GM18870 (cell line): ENCODE data around the gene CCDC174.
"Not testable (repeated sequence)": the region's sequence is repeated elsewhere in the genome, so short reads cannot be mapped to it uniquely, and the experiment has no call there.

ENCODE experiments used
- ATAC-seq: cut with Tn5 transposase; IDR thresholded peaks from one replicate; pipeline ENCODE4 v1.9.1; 2021; ENCODE audit warnings: moderate library complexity; ENCODE audit not compliant: unreplicated experiment

CCDC174 gene

GRCh38 chr3:14649466-14649865 lies 2.1 kb upstream of the CCDC174 start:
- no peak for ATAC-seq

GRCh38 chr3:14650193-14650592 lies 1.4 kb upstream of the CCDC174 start:
- no peak for ATAC-seq

- ATAC-seq = not testable (repeated sequence)
Observed at GRCh38 chr3:14652360-14652907, 872 bp downstream of the CCDC174 start.

- no peak for ATAC-seq
Observed at GRCh38 chr3:14657579-14657978, 6.0 kb downstream of the CCDC174 start.

DNA sequence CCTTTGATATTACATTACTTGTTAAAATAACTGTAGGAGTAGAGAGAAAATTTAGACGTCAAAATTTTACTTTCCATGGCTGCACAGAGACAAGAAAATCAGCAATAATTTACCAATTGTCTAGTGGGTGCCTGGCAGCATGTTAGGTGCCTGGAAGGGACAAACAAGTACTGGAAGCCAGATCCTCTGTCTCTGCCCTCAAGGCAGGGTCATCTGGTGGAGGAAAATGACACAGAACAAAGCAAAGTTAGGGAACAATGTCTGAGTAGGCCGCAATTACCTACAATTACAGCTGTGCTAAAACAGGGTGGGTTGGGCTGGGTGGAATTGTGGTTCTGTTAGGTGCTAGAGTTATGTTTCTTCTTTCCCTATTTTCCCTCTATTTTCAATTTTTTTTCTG lies 7.4 kb downstream of the CCDC174 start:
- no peak for ATAC-seq

GRCh38 chr3:14660942-14661341 lies 9.4 kb downstream of the CCDC174 start:
- ATAC-seq = no peak

- ATAC-seq = no peak
Observed at GRCh38 chr3:14663396-14664135, 12.0 kb downstream of the CCDC174 start.

- no peak for ATAC-seq
Observed at GRCh38 chr3:14664170-14664569, 12.6 kb downstream of the CCDC174 start.

- no peak for ATAC-seq
Observed at GRCh38 chr3:14672588-14672987, 21.0 kb downstream of the CCDC174 start.

GRCh38 chr3:14674841-14675240 lies 23.3 kb downstream of the CCDC174 start, which contains the start of gene C3orf20:
Gene C3orf20, plus strand, starts transcription at chr3:14675141. Its CDS starts 7,573 bp downstream, at chr3:14682714.
- ATAC-seq = no peak

DNA sequence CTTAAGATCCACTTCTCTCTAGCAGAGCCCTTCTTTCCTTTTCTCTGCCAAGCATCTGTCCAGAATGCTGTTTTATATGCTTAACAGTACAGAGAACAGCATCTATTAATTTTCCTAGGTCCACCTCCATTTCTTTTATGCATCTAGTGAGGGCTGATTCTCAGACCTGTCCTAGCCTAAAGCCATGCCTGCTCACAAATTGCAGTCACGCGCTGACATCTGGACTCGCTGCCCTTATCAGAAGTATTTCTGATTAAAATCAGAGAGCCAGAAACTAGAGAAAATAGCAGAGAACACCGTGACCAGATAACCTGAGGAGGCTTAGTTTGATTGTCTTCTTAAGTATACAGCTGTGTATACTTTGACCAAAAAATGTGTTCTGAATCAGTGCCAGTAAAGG lies 25.3 kb downstream of the CCDC174 start:
- no peak for ATAC-seq

- ATAC-seq = no peak
Observed at GRCh38 chr3:14678015-14678503, 26.5 kb downstream of the CCDC174 start.

DNA sequence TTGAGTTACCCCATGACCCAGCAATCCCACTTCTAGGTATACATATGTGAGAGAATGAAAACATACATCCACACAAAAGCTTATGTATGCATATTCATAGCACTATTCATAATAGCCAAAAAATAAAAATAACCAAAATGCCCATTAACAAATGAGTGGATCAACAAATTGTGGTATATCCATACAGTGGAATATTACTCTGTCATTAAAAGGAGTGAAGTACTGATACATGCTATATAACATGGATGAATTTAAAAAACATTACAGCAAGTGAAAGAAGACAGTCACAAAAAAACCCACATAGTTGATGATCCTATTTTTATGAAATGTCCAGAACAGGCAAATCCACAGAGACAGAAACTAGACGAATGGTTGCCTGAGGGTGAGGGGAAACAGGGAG lies 28.6 kb downstream of the CCDC174 start:
- no peak for ATAC-seq

DNA sequence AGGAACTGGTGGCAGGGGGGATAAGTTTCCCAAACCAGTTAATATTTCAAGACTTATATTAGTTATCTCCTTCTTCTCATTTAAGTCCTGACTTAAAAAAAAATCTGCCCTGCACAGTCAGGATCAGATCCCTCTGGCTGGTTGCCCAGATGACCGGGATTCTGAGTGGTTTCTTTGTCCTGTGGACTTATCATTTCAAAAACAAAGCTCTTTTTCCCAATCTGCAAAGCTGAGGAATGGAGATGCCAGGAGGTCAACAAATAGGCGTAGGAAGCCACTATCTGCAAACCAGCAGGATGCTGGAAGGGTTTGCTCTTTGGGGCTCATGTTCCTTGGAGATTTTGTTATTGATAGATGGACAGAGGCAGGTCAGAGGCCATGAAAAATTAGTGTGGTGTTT lies 29.2 kb downstream of the CCDC174 start:
- no peak for ATAC-seq

DNA sequence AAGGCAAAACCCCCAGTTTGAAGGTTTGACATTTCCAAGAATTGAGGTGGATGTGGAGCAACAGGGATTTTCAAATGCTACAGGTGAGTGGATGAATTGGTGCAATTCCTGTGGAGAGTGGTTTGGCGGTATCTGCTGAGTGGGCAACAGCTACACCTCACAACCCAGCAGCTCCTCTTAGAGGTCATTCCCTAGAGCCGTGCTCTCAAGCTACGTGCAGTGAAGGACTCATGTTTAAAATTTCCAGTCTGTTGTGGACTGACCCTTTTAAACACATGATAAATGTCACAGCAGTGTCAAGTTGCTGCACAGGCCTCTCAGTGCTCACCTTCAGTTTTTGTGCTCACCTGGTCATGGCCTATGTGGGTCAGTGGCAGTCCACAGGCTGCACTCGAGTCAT lies 32.9 kb downstream of the CCDC174 start:
- ATAC-seq = no peak

- no peak for ATAC-seq
Observed at GRCh38 chr3:14685179-14685578, 33.6 kb downstream of the CCDC174 start.

- ATAC-seq = no peak
Observed at GRCh38 chr3:14687360-14687759, 35.8 kb downstream of the CCDC174 start.

DNA sequence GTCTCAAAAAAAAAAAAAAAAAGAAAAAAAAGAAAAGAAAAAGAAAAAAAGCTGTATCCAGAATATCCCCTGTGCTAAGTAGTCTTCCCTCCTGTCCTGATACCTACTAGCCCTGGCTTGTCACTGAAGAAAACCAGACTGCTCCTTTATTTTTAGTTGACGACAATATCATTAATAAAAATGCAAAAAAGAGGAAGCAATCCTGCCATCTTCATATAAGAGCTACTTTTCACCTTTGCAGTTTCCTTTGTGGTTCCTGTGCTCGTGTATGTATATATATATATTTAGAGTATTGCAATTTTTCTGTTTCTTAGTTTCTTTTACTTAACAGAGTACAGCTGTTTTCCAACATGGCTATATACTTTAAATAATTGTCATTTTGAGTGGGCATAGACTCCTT lies 37.0 kb downstream of the CCDC174 start:
- ATAC-seq = no peak

- no peak for ATAC-seq
Observed at GRCh38 chr3:14689247-14689980, 37.9 kb downstream of the CCDC174 start.

GRCh38 chr3:14691239-14691638 lies 39.7 kb downstream of the CCDC174 start:
- ATAC-seq = peak; percentile 55

GRCh38 chr3:14691719-14692118 lies 40.2 kb downstream of the CCDC174 start:
- no peak for ATAC-seq
